ENCODE results near the gene RGS7. TPM values are rescaled to one million over a fixed set of nuclear protein-coding genes. Genes with fewer than 3 reads are reported as not detected.
"Not testable (repeated sequence)": the region's sequence is repeated elsewhere in the genome, so short reads cannot be mapped to it uniquely, and the experiment has no call there.

Gene RGS7
- polyA plus RNA-seq, 4 donors: 0.15 to 0.74 TPM; not detected in 2

- not testable (repeated sequence) for H3K36me3 ChIP-seq (ENCODE audit: control insufficient read depth in 3 of 3, insufficient read depth in 2 of 3, low read depth in 1 of 3, low read length in 3 of 3); DNase-seq; H3K4me1 ChIP-seq (ENCODE audit: control insufficient read depth in 3 of 3, insufficient read depth in 2 of 3, low read depth in 1 of 3, low read length in 2 of 3); H3K27me3 ChIP-seq (ENCODE audit: control insufficient read depth in 3 of 3, insufficient read depth in 3 of 3, low read length in 3 of 3); H3K9me3 ChIP-seq (ENCODE audit: control insufficient read depth in 2 of 2, insufficient read depth in 1 of 2, low read depth in 1 of 2, low read length in 1 of 2); H3K27ac ChIP-seq (ENCODE audit: low read depth in 1 of 3, low read length in 2 of 3); FAIRE-seq; H3K4me3 ChIP-seq (ENCODE audit: low read depth in 1 of 3, low read length in 3 of 3)
- 68 to 90% (median 88%) methylated on average over 1 of the region's 1 CpG for WGBS, 3 donors
Measured at GRCh38 chr1:241089066-241089465, 267.9 kb downstream of the RGS7 start.

DNA sequence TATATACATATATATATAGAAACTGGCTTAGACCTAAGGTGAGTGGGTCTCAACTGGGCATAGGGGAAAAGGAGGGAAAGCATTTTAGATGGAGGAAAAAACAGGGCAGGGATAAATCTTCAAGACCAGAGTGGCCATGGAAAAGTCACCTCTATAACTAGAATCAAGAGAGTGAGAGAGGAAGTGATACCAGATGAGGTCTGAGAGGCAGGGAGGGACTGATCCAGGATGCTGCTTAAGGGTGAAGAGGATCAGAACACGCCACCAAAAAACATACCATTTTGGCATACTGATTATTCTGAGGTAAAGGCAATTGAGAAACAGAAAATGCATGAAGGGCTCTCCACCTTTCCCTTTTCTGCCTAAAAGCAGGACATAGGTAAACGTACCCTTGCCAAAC is 268.9 kb downstream of the RGS7 start:
- DNase-seq; H3K4me1 ChIP-seq (ENCODE audit: control insufficient read depth in 3 of 3, insufficient read depth in 2 of 3, low read depth in 1 of 3, low read length in 2 of 3); H3K36me3 ChIP-seq (ENCODE audit: control insufficient read depth in 3 of 3, insufficient read depth in 2 of 3, low read depth in 1 of 3, low read length in 3 of 3); FAIRE-seq; H3K4me3 ChIP-seq (ENCODE audit: low read depth in 1 of 3, low read length in 3 of 3); H3K9me3 ChIP-seq (ENCODE audit: control insufficient read depth in 2 of 2, insufficient read depth in 1 of 2, low read depth in 1 of 2, low read length in 1 of 2); H3K27me3 ChIP-seq (ENCODE audit: control insufficient read depth in 3 of 3, insufficient read depth in 3 of 3, low read length in 3 of 3); H3K27ac ChIP-seq (ENCODE audit: low read depth in 1 of 3, low read length in 2 of 3): not testable (repeated sequence)
- 67 to 94% (median 82%) methylated on average over 2 of the region's 2 CpGs for WGBS, 3 donors

DNA sequence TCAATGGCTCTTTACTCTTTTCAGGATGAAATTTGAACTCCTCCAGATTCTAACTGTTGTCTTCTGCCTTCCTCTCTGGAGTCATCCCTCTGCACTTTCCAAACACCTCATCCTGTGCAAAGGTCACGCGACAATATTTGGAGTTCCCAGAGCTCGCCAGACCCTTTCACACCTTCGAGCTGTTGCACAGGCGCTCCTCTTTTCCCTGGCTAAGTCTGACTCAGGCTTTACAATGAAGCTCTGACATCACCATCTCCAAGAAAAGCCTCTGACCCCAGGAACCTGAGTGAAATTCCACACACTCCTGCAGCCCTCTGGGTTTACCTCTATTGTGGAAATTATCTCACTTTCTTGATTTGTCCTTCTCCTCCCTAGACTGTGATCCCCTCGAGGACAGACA is 270.3 kb downstream of the RGS7 start:
- DNase-seq: no peak
- Histone ChIP-seq H3K27me3 (ENCODE audit: control insufficient read depth in 3 of 3, insufficient read depth in 3 of 3, low read length in 3 of 3) (no peaks in the 10 kb centered on the region), H3K4me1 (ENCODE audit: control insufficient read depth in 3 of 3, insufficient read depth in 2 of 3, low read depth in 1 of 3, low read length in 2 of 3) (no peaks in the 10 kb centered on the region), H3K4me3 (ENCODE audit: low read depth in 1 of 3, low read length in 3 of 3) (no peak overlapping the region), H3K27ac (ENCODE audit: low read depth in 1 of 3, low read length in 2 of 3) (no peak overlapping the region), H3K9me3 (ENCODE audit: control insufficient read depth in 2 of 2, insufficient read depth in 1 of 2, low read depth in 1 of 2, low read length in 1 of 2) (no peaks in the 10 kb centered on the region), H3K36me3 (ENCODE audit: control insufficient read depth in 3 of 3, insufficient read depth in 2 of 3, low read depth in 1 of 3, low read length in 3 of 3) (no peaks in the 10 kb centered on the region)
- WGBS, 3 donors: 74 to 87% (median 79%) methylated on average over 6 of the region's 6 CpGs
- FAIRE-seq: no peak

- Histone ChIP-seq H3K36me3 (ENCODE audit: control insufficient read depth in 3 of 3, insufficient read depth in 2 of 3, low read depth in 1 of 3, low read length in 3 of 3) (no peaks in the 10 kb centered on the region), H3K4me1 (ENCODE audit: control insufficient read depth in 3 of 3, insufficient read depth in 2 of 3, low read depth in 1 of 3, low read length in 2 of 3) (no peaks in the 10 kb centered on the region), H3K27ac (ENCODE audit: low read depth in 1 of 3, low read length in 2 of 3) (no peak overlapping the region), H3K4me3 (ENCODE audit: low read depth in 1 of 3, low read length in 3 of 3) (no peak overlapping the region), H3K27me3 (ENCODE audit: control insufficient read depth in 3 of 3, insufficient read depth in 3 of 3, low read length in 3 of 3) (no peaks in the 10 kb centered on the region), H3K9me3 (ENCODE audit: control insufficient read depth in 2 of 2, insufficient read depth in 1 of 2, low read depth in 1 of 2, low read length in 1 of 2) (no peaks in the 10 kb centered on the region)
- 87 to 94% (median 91%) methylated on average over 3 of the region's 3 CpGs for WGBS, 3 donors
- FAIRE-seq (no peak), DNase-seq (no peak)
Measured at GRCh38 chr1:241083285-241083684, 273.7 kb downstream of the RGS7 start.

DNA sequence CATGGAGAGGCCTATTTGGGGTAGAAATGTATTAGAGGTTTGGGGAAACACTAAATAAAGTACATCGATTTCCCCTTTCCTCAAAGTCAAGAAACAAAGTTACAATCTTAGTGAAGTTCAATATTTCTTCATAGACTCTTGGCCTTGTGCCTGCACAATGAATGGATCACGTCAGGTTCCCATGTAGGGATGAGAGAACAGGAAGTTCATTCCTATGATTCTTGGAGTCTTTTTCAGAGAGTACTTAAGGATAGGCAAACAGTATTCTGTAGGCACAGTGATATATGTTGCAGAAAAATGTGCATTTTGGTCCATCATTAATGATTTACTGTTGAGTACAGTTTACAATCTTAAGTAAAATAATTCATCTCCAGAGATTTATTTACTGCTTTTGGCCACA is 275.5 kb downstream of the RGS7 start:
- no peaks in the 10 kb centered on the region for H3K4me1 ChIP-seq (ENCODE audit: control insufficient read depth in 3 of 3, insufficient read depth in 2 of 3, low read depth in 1 of 3, low read length in 2 of 3)
- H3K9me3 ChIP-seq (ENCODE audit: control insufficient read depth in 2 of 2, insufficient read depth in 1 of 2, low read depth in 1 of 2, low read length in 1 of 2): no peaks in the 10 kb centered on the region
- WGBS, 3 donors: 45 to 60% (median 58%) methylated on average over 2 of the region's 2 CpGs
- no peak overlapping the region for H3K27ac ChIP-seq (ENCODE audit: low read depth in 1 of 3, low read length in 2 of 3)
- DNase-seq (no peak), FAIRE-seq (no peak)
- no peaks in the 10 kb centered on the region for H3K27me3 ChIP-seq (ENCODE audit: control insufficient read depth in 3 of 3, insufficient read depth in 3 of 3, low read length in 3 of 3)
- H3K36me3 ChIP-seq (ENCODE audit: control insufficient read depth in 3 of 3, insufficient read depth in 2 of 3, low read depth in 1 of 3, low read length in 3 of 3): no peaks in the 10 kb centered on the region
- H3K4me3 ChIP-seq (ENCODE audit: low read depth in 1 of 3, low read length in 3 of 3): no peak overlapping the region

DNA sequence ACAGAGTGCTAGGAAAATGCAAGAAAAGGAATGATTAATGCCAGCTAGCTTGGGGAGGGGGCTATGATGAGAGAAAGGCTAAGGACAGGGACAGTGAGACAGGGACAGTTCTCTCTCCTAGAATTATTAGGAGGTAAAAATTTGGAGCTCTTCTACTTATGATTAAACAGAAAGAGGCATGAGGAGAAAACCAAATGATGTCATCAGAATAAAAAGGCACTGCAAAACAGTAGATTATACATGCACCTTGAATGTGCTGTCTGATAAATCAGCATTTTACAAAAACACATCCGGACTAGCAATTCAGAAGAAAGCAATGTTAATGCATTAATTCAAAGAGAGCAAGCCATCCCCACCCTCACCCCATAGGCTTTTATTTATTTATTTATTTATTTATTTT is 277.5 kb downstream of the RGS7 start:
- no peak for FAIRE-seq
- Histone ChIP-seq H3K36me3 (ENCODE audit: control insufficient read depth in 3 of 3, insufficient read depth in 2 of 3, low read depth in 1 of 3, low read length in 3 of 3) (no peaks in the 10 kb centered on the region), H3K27me3 (ENCODE audit: control insufficient read depth in 3 of 3, insufficient read depth in 3 of 3, low read length in 3 of 3) (no peaks in the 10 kb centered on the region), H3K4me1 (ENCODE audit: control insufficient read depth in 3 of 3, insufficient read depth in 2 of 3, low read depth in 1 of 3, low read length in 2 of 3) (no peaks in the 10 kb centered on the region), H3K27ac (ENCODE audit: low read depth in 1 of 3, low read length in 2 of 3) (no peak overlapping the region), H3K9me3 (ENCODE audit: control insufficient read depth in 2 of 2, insufficient read depth in 1 of 2, low read depth in 1 of 2, low read length in 1 of 2) (no peaks in the 10 kb centered on the region), H3K4me3 (ENCODE audit: low read depth in 1 of 3, low read length in 3 of 3) (no peak overlapping the region)
- no peak for DNase-seq
- WGBS, 3 donors: 80 to 94% (median 88%) methylated on average over 1 of the region's 1 CpG

DNA sequence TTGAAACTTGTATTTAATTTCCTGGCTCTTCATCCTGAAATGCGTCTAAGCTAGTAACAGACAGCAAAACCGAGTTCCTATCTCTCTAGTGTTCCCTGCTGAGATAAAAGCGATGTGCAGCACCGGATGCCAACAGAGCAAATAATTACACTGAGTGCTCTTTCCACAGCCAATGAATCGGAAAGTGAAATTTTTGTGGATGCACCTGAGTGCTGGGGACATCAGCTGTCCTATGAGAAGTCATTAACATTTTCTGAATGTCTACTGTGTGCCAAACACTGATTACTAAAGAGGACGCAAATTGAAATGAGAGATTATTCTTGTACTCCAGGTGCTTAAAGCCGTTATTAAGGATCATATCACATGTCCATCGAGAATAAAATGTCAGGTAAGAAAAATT is 278.0 kb downstream of the RGS7 start:
- WGBS, 3 donors: 44 to 64% (median 58%) methylated on average over 8 of the region's 8 CpGs
- Histone ChIP-seq H3K27me3 (ENCODE audit: control insufficient read depth in 3 of 3, insufficient read depth in 3 of 3, low read length in 3 of 3) (no peaks in the 10 kb centered on the region), H3K9me3 (ENCODE audit: control insufficient read depth in 2 of 2, insufficient read depth in 1 of 2, low read depth in 1 of 2, low read length in 1 of 2) (no peaks in the 10 kb centered on the region), H3K36me3 (ENCODE audit: control insufficient read depth in 3 of 3, insufficient read depth in 2 of 3, low read depth in 1 of 3, low read length in 3 of 3) (no peaks in the 10 kb centered on the region), H3K4me3 (ENCODE audit: low read depth in 1 of 3, low read length in 3 of 3) (no peak overlapping the region), H3K27ac (ENCODE audit: low read depth in 1 of 3, low read length in 2 of 3) (no peak overlapping the region), H3K4me1 (ENCODE audit: control insufficient read depth in 3 of 3, insufficient read depth in 2 of 3, low read depth in 1 of 3, low read length in 2 of 3) (no peaks in the 10 kb centered on the region)
- DNase-seq: no peak
- FAIRE-seq: no peak

GRCh38 chr1:241077386-241078147 is 279.4 kb downstream of the RGS7 start:
- no peak overlapping the region for H3K27ac ChIP-seq (ENCODE audit: low read depth in 1 of 3, low read length in 2 of 3)
- no peak for DNase-seq
- no peaks in the 10 kb centered on the region for H3K36me3 ChIP-seq (ENCODE audit: control insufficient read depth in 3 of 3, insufficient read depth in 2 of 3, low read depth in 1 of 3, low read length in 3 of 3)
- FAIRE-seq: no peak
- no peak overlapping the region for H3K4me3 ChIP-seq (ENCODE audit: low read depth in 1 of 3, low read length in 3 of 3)
- H3K27me3 ChIP-seq (ENCODE audit: control insufficient read depth in 3 of 3, insufficient read depth in 3 of 3, low read length in 3 of 3): no peaks in the 10 kb centered on the region
- 64 to 81% (median 74%) methylated on average over 11 of the region's 11 CpGs for WGBS, 3 donors
- no peaks in the 10 kb centered on the region for H3K4me1 ChIP-seq (ENCODE audit: control insufficient read depth in 3 of 3, insufficient read depth in 2 of 3, low read depth in 1 of 3, low read length in 2 of 3)
- no peaks in the 10 kb centered on the region for H3K9me3 ChIP-seq (ENCODE audit: control insufficient read depth in 2 of 2, insufficient read depth in 1 of 2, low read depth in 1 of 2, low read length in 1 of 2)

DNA sequence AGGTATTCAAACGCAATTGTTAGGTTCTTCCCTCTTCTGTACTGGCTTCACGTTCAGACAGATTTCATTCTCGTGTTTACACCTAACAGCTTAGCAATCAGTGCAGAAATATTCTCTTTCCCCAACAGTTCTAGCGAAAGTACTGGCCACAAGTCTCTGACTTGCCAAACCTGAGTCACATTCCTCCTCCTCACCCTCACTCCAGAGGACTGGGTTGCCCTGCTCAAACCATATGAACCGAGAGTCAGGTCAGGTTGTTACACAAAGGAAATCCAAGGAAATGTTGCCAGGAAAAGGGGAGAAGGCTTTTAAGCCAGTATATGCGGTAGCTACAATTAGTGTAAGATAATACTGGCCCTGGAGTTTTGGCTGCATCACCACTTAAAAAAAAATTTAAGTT is 282.5 kb downstream of the RGS7 start:
- H3K27ac ChIP-seq (ENCODE audit: low read depth in 1 of 3, low read length in 2 of 3): no peak overlapping the region
- H3K4me1 ChIP-seq (ENCODE audit: control insufficient read depth in 3 of 3, insufficient read depth in 2 of 3, low read depth in 1 of 3, low read length in 2 of 3): no peaks in the 10 kb centered on the region
- H3K4me3 ChIP-seq (ENCODE audit: low read depth in 1 of 3, low read length in 3 of 3): no peak overlapping the region
- 68 to 82% (median 77%) methylated on average over 6 of the region's 6 CpGs for WGBS, 3 donors
- no peaks in the 10 kb centered on the region for H3K9me3 ChIP-seq (ENCODE audit: control insufficient read depth in 2 of 2, insufficient read depth in 1 of 2, low read depth in 1 of 2, low read length in 1 of 2)
- H3K27me3 ChIP-seq (ENCODE audit: control insufficient read depth in 3 of 3, insufficient read depth in 3 of 3, low read length in 3 of 3): no peaks in the 10 kb centered on the region
- no peaks in the 10 kb centered on the region for H3K36me3 ChIP-seq (ENCODE audit: control insufficient read depth in 3 of 3, insufficient read depth in 2 of 3, low read depth in 1 of 3, low read length in 3 of 3)
- FAIRE-seq (no peak), DNase-seq (no peak)

Data from small intestine (tissue), 7 donors.